ENCODE data around the gene PAWR.
"Not testable (repeated sequence)": the region's sequence is repeated elsewhere in the genome, so short reads cannot be mapped to it uniquely, and the experiment has no call there.

Gene PAWR

GRCh38 chr12:79592865-79593264, 97.9 kb downstream of the PAWR start:
- no peak for DNase-seq (ENCODE audit: low read depth in 2 of 2)

GRCh38 chr12:79591988-79592387, 98.8 kb downstream of the PAWR start:
- no peak for DNase-seq (ENCODE audit: low read depth in 2 of 2)

GRCh38 chr12:79590751-79591150, 100.0 kb downstream of the PAWR start:
- DNase-seq (ENCODE audit: low read depth in 2 of 2), result no peak

GRCh38 chr12:79587368-79587767, 103.4 kb downstream of the PAWR start:
- no peak for DNase-seq (ENCODE audit: low read depth in 2 of 2)

- DNase-seq (ENCODE audit: low read depth in 2 of 2), result no peak
Measured at GRCh38 chr12:79585147-79585546, 105.6 kb downstream of the PAWR start.

GRCh38 chr12:79573820-79574219, 116.9 kb downstream of the PAWR start:
- no peak for DNase-seq (ENCODE audit: low read depth in 2 of 2)

- no peak for DNase-seq (ENCODE audit: low read depth in 2 of 2)
Measured at GRCh38 chr12:79569679-79570078, 121.1 kb downstream of the PAWR start.

- DNase-seq (ENCODE audit: low read depth in 2 of 2), result no peak
Measured at GRCh38 chr12:79567175-79567563, 123.6 kb downstream of the PAWR start.

GRCh38 chr12:79566452-79567174, 124.2 kb downstream of the PAWR start:
- DNase-seq (ENCODE audit: low read depth in 2 of 2), result no peak

- not testable (repeated sequence) for DNase-seq (ENCODE audit: low read depth in 2 of 2)
Measured at GRCh38 chr12:79564727-79565350, 125.9 kb downstream of the PAWR start.

GRCh38 chr12:79563021-79563740, 127.6 kb downstream of the PAWR start:
- DNase-seq (ENCODE audit: low read depth in 2 of 2), result no peak

- DNase-seq (ENCODE audit: low read depth in 2 of 2), result no peak
Measured at GRCh38 chr12:79561401-79562132, 129.2 kb downstream of the PAWR start.

GRCh38 chr12:79560225-79560889, 130.4 kb downstream of the PAWR start:
- DNase-seq (ENCODE audit: low read depth in 2 of 2), result no peak

GRCh38 chr12:79559591-79559990, 131.2 kb downstream of the PAWR start:
- no peak for DNase-seq (ENCODE audit: low read depth in 2 of 2)

GRCh38 chr12:79558924-79559469, 131.8 kb downstream of the PAWR start:
- no peak for DNase-seq (ENCODE audit: low read depth in 2 of 2)

- DNase-seq (ENCODE audit: low read depth in 2 of 2), result no peak
Measured at GRCh38 chr12:79557690-79558315, 133.0 kb downstream of the PAWR start.

GRCh38 chr12:79555028-79555925, 135.5 kb downstream of the PAWR start:
- no peak for DNase-seq (ENCODE audit: low read depth in 2 of 2)

GRCh38 chr12:79553863-79554574, 136.7 kb downstream of the PAWR start:
- no peak for DNase-seq (ENCODE audit: low read depth in 2 of 2)

- no peak for DNase-seq (ENCODE audit: low read depth in 2 of 2)
Measured at GRCh38 chr12:79552192-79552591, 138.6 kb downstream of the PAWR start.
